OCI-LY1 (cell line): ENCODE measurements around the gene RDH13.
"Not testable (repeated sequence)": the region's sequence is repeated elsewhere in the genome, so short reads cannot be mapped to it uniquely, and the experiment has no call there.

ENCODE experiments used
- H2AFZ ChIP-seq: fragments of 200-600 bp; sonication (generic), shearing (Covaris generic); 2 replicates; pipeline ENCODE4 v1.6.0; 2014; ENCODE audit warnings: antibody characterized with exemption, mild to moderate bottlenecking, low read length
- H3F3A ChIP-seq: fragments of 200-600 bp; sonication (generic), shearing (Covaris generic); 2 replicates; pipeline ENCODE4 v1.6.0; 2014; ENCODE audit warnings: mild to moderate bottlenecking, antibody characterized with exemption, low read length, moderate library complexity; ENCODE audit not compliant: insufficient read depth
- H3K27ac ChIP-seq: fragments of 200-600 bp; sonication (generic); 2 replicates; pipeline ENCODE4 v1.5.1; 2014; ENCODE audit warnings: low read length, mixed run types, mild to moderate bottlenecking, low read depth; ENCODE audit not compliant: poor library complexity, severe bottlenecking
- H3K27me3 ChIP-seq: fragments of 200-600 bp; sonication (generic); 2 replicates; pipeline ENCODE4 v1.6.0; 2014; ENCODE audit warnings: antibody characterized with exemption, mild to moderate bottlenecking, low read length, moderate library complexity; ENCODE audit not compliant: insufficient read depth
- H3K36me3 ChIP-seq: fragments of 200-600 bp; sonication (generic); 2 replicates; pipeline ENCODE4 v1.6.1; 2014; ENCODE audit warnings: mild to moderate bottlenecking, antibody characterized with exemption, low read length, moderate library complexity, mixed read lengths; ENCODE audit not compliant: insufficient read depth
- H3K4me1 ChIP-seq: fragments of 200-600 bp; sonication (generic); 2 replicates; pipeline ENCODE4 v1.5.1; 2014; ENCODE audit warnings: mild to moderate bottlenecking, low read length, moderate library complexity; ENCODE audit not compliant: insufficient read depth, severe bottlenecking
- H3K4me2 ChIP-seq: fragments of 200-600 bp; sonication (generic), shearing (Covaris generic); 2 replicates; pipeline ENCODE4 v1.6.1; 2014; ENCODE audit warnings: low read length
- H3K4me3 ChIP-seq: fragments of 200-600 bp; sonication (generic); 2 replicates; pipeline ENCODE4 v1.5.1; 2014; ENCODE audit warnings: low read length, low read depth, mild to moderate bottlenecking, mixed read lengths; ENCODE audit not compliant: poor library complexity, severe bottlenecking
- H3K79me2 ChIP-seq: fragments of 200-600 bp; shearing (Covaris generic); 2 replicates; pipeline ENCODE4 v1.6.1; 2016; ENCODE audit warnings: mixed run types, low read length, mixed read lengths; ENCODE audit not compliant: insufficient read depth
- H3K9ac ChIP-seq: fragments of 200-600 bp; sonication (generic), shearing (Covaris generic); 2 replicates; pipeline ENCODE4 v1.6.1; 2014; ENCODE audit warnings: mild to moderate bottlenecking, low read length, mixed read lengths
- H3K9me2 ChIP-seq: fragments of 200-600 bp; sonication (generic), shearing (Covaris generic); 2 replicates; pipeline ENCODE4 v1.6.1; 2014; ENCODE audit warnings: low read depth, mild to moderate bottlenecking, low read length, mixed read lengths
- H3K9me3 ChIP-seq: fragments of 200-600 bp; shearing (Covaris generic); 2 replicates; pipeline ENCODE4 v1.6.1; 2014; ENCODE audit warnings: low read length, mixed read lengths
- H4K20me1 ChIP-seq: fragments of 200-600 bp; sonication (generic), shearing (Covaris generic); 2 replicates; pipeline ENCODE4 v1.6.0; 2016; ENCODE audit warnings: mild to moderate bottlenecking, low read length; ENCODE audit not compliant: insufficient read depth
- CTCF ChIP-seq: fragments of 200-600 bp; sonication (generic), shearing (Covaris generic); IDR thresholded peaks from 2 replicates; pipeline ENCODE4 v1.5.1; 2017; ENCODE audit warnings: mild to moderate bottlenecking, antibody characterized with exemption, low read length, moderate library complexity, mixed read lengths
- EZH2 ChIP-seq: fragments of 200-600 bp; sonication (generic), shearing (Covaris generic); IDR thresholded peaks from 2 replicates; pipeline ENCODE4 v1.8.0; 2017; ENCODE audit warnings: borderline replicate concordance, mixed run types, mild to moderate bottlenecking, antibody characterized with exemption, low read length, moderate library complexity, mixed read lengths

Gene RDH13

GRCh38 chr19:55068950-55069864 is 6.3 kb upstream of the RDH13 start:
- Histone ChIP-seq H3K9me3 (no peaks in the 10 kb centered on the region), H2AFZ (no peak overlapping the region), H3K4me3 (peak overlapping the region; percentile 47), H4K20me1 (no peaks in the 10 kb centered on the region), H3K4me2 (peak overlapping the region; percentile 63), H3F3A (no peaks in the 10 kb centered on the region), H3K9me2 (no peaks in the 10 kb centered on the region), H3K27ac (no peak overlapping the region), H3K27me3 (no peaks in the 10 kb centered on the region; the same call in 1 of the 2 replicates), H3K9ac (no peak overlapping the region), H3K36me3 (no peaks in the 10 kb centered on the region), H3K4me1 (peaks cover 8% of the 10 kb centered on the region), H3K79me2 (no peaks in the 10 kb centered on the region)
- TF ChIP-seq EZH2 (no peak), CTCF (no peak)

GRCh38 chr19:55067869-55068268 is 4.9 kb upstream of the RDH13 start:
- no peaks in the 10 kb centered on the region for H3K79me2 ChIP-seq
- no peaks in the 10 kb centered on the region for H3K9me2 ChIP-seq
- peaks cover 8% of the 10 kb centered on the region for H3K4me1 ChIP-seq
- no peaks in the 10 kb centered on the region for H3F3A ChIP-seq
- no peak for TF ChIP-seq EZH2
- no peak for TF ChIP-seq CTCF
- H3K36me3 ChIP-seq: no peaks in the 10 kb centered on the region
- H3K9me3 ChIP-seq: no peaks in the 10 kb centered on the region
- no peak overlapping the region for H3K4me2 ChIP-seq
- H3K27me3 ChIP-seq: no peaks in the 10 kb centered on the region; the same call in 1 of the 2 replicates
- H3K4me3 ChIP-seq: no peak overlapping the region
- H4K20me1 ChIP-seq: no peaks in the 10 kb centered on the region
- no peak overlapping the region for H2AFZ ChIP-seq
- H3K9ac ChIP-seq: no peak overlapping the region
- H3K27ac ChIP-seq: no peak overlapping the region

- H4K20me1 ChIP-seq: no peaks in the 10 kb centered on the region
- no peak overlapping the region for H3K9ac ChIP-seq
- no peak overlapping the region for H2AFZ ChIP-seq
- H3K9me2 ChIP-seq: no peaks in the 10 kb centered on the region
- no peaks in the 10 kb centered on the region for H3K9me3 ChIP-seq
- no peaks in the 10 kb centered on the region; the same call in 1 of the 2 replicates for H3K27me3 ChIP-seq
- H3K36me3 ChIP-seq: peaks cover 4% of the 10 kb centered on the region; the same call in 1 of the 2 replicates
- H3K79me2 ChIP-seq: 0 out of 2 replicates have a peak, but pooled peaks cover 7% of the 10 kb centered on the region
- no peaks in the 10 kb centered on the region for H3F3A ChIP-seq
- no peak overlapping the region for H3K4me2 ChIP-seq
- H3K4me1 ChIP-seq: peaks cover 16% of the 10 kb centered on the region
- H3K4me3 ChIP-seq: no peak overlapping the region
- no peak for TF ChIP-seq CTCF
- no peak for TF ChIP-seq EZH2
- no peak overlapping the region for H3K27ac ChIP-seq
Observed at GRCh38 chr19:55066107-55066709, 3.3 kb upstream of the RDH13 start.

- not testable (repeated sequence) for H2AFZ ChIP-seq, H3K27me3 ChIP-seq, H3K9me2 ChIP-seq, H3K9ac ChIP-seq, H3K4me3 ChIP-seq, H3F3A ChIP-seq, H4K20me1 ChIP-seq, H3K9me3 ChIP-seq, H3K36me3 ChIP-seq, H3K4me2 ChIP-seq, H3K27ac ChIP-seq, H3K79me2 ChIP-seq
- peaks cover 16% of the 10 kb centered on the region for H3K4me1 ChIP-seq
Observed at GRCh38 chr19:55065516-55065915, 2.6 kb upstream of the RDH13 start.
